H1 (cell line): ENCODE measurements around the gene H2AZ2. TPM values are rescaled to one million over a fixed set of nuclear protein-coding genes. Genes with fewer than 3 reads are reported as not detected.

Source experiments
- CTCF ChIA-PET: fragments of 300-600 bp; sonication (Branson Sonifier 250); formaldehyde crosslinking; loops from one replicate; lab custom pipeline; 2021; ENCODE audit not compliant: partially characterized antibody; lab: Charles Lee
- POLR2A ChIA-PET: fragments of 300-600 bp; sonication (Branson Sonifier 250); formaldehyde crosslinking; loops from one replicate; lab custom pipeline; 2021; ENCODE audit warnings: inconsistent platforms; ENCODE audit not compliant: partially characterized antibody; lab: Charles Lee
- DNase-seq, 2 experiments: peaks; one replicate each; pipeline versions ENCODE4 v3.0.0 to v3.0.0-alpha.2; 2010 to 2022; ENCODE audit warnings: low spot score in 2 of 2, low read depth in 1 of 2, mixed read lengths in 1 of 2
- FAIRE-seq: peaks from 2 replicates; lab custom pipeline; 2011; peaks lifted over from hg19 to GRCh38; lab: Jason Lieb, UNC
- H2AFZ ChIP-seq: 2 replicates; pipeline ENCODE4 v1.8.1; 2012; ENCODE audit warnings: low read length, inconsistent platforms
- H2AK5ac ChIP-seq: 2 replicates; pipeline ENCODE4 v1.6.1; 2013; ENCODE audit warnings: low read depth, low read length
- H2BK120ac ChIP-seq: replicated peaks from 2 replicates; pipeline ENCODE3; 2013; ENCODE audit warnings: low read depth, low read length, inconsistent platforms
- H2BK12ac ChIP-seq: 2 replicates; pipeline ENCODE4 v1.6.1; 2013; ENCODE audit warnings: low read depth, low read length
- H2BK15ac ChIP-seq: 2 replicates; pipeline ENCODE4 v1.6.1; 2013; ENCODE audit warnings: low read length
- H2BK20ac ChIP-seq: 2 replicates; pipeline ENCODE4 v1.6.1; 2013; ENCODE audit warnings: low read length
- H2BK5ac ChIP-seq: 2 replicates; pipeline ENCODE4 v1.6.1; 2013; ENCODE audit warnings: low read depth, low read length
- H3K14ac ChIP-seq: 2 replicates; pipeline ENCODE4 v1.6.1; 2013; ENCODE audit warnings: inconsistent platforms; ENCODE audit not compliant: insufficient read length
- H3K18ac ChIP-seq: 2 replicates; pipeline ENCODE4 v1.6.1; 2013; ENCODE audit warnings: low read length; ENCODE audit errors: extremely low read depth
- H3K23ac ChIP-seq: 2 replicates; pipeline ENCODE4 v1.6.1; 2013; ENCODE audit warnings: inconsistent platforms; ENCODE audit not compliant: insufficient read length
- H3K23me2 ChIP-seq: 2 replicates; pipeline ENCODE4 v1.6.1; 2013; ENCODE audit warnings: low read depth, low read length
- H3K27ac ChIP-seq: 2 replicates; pipeline ENCODE4 v1.6.1; 2011; ENCODE audit warnings: low read depth, low read length, inconsistent platforms
- H3K27me3 ChIP-seq, 4 experiments: replicated peaks in 1 of 4; 1 replicate in 1 of 4; 2 replicates in 3 of 4; pipeline versions ENCODE4 v1.6.1 to v1.8.1; 2011 to 2013; ENCODE audit warnings: low read length in 3 of 4, mild to moderate bottlenecking in 3 of 4, inconsistent platforms in 2 of 4, mixed read lengths in 2 of 4, moderate library complexity in 1 of 4; ENCODE audit not compliant: control insufficient read depth in 3 of 4, insufficient read depth in 3 of 4; ENCODE audit errors: extremely low read depth in 1 of 4
- H3K36me3 ChIP-seq, 4 experiments: 2 replicates each; pipeline versions ENCODE4 v1.6.1 to v1.8.1; 2011 to 2013; ENCODE audit warnings: mild to moderate bottlenecking in 4 of 4, low read length in 3 of 4, moderate library complexity in 2 of 4, control low read depth in 1 of 4, inconsistent platforms in 1 of 4; ENCODE audit not compliant: insufficient read depth in 4 of 4, control insufficient read depth in 2 of 4
- H3K4ac ChIP-seq: replicated peaks from 2 replicates; pipeline ENCODE3; 2013; ENCODE audit warnings: low read length, low read depth, mixed read lengths, inconsistent platforms; ENCODE audit not compliant: insufficient read length
- H3K4me1 ChIP-seq, 4 experiments: replicated peaks in 1 of 4; 1 replicate in 1 of 4; 2 replicates in 3 of 4; pipeline versions ENCODE4 v1.6.1 to v1.8.1; 2011 to 2013; ENCODE audit warnings: low read length in 3 of 4, inconsistent platforms in 2 of 4, mixed read lengths in 1 of 4; ENCODE audit not compliant: insufficient read depth in 4 of 4, control insufficient read depth in 3 of 4
- H3K4me2 ChIP-seq, 2 experiments: 2 replicates each; pipeline versions ENCODE4 v1.6.1 to v1.8.1; 2011 to 2013; ENCODE audit warnings: low read depth in 2 of 2, low read length in 2 of 2, control low read depth in 1 of 2, inconsistent platforms in 1 of 2, mild to moderate bottlenecking in 1 of 2; ENCODE audit not compliant: insufficient read depth in 1 of 2
- H3K4me3 ChIP-seq, 4 experiments: fragments of 200-600, 300-600 bp in 1 of 4; sonication (generic), shearing (Covaris generic), sonication (Bioruptor Twin) in 1 of 4; 2 replicates each; pipeline versions ENCODE4 v1.5.1 to v1.8.1; 2011 to 2016; ENCODE audit warnings: low read length in 4 of 4, low read depth in 3 of 4, control low read depth in 2 of 4, inconsistent platforms in 2 of 4, mild to moderate bottlenecking in 2 of 4, mixed read lengths in 1 of 4, moderate library complexity in 1 of 4; ENCODE audit not compliant: insufficient read depth in 2 of 4; ENCODE audit errors: extremely low read depth in 1 of 4
- H3K56ac ChIP-seq: replicated peaks from 2 replicates; pipeline ENCODE3; 2013; ENCODE audit warnings: low read depth, mild to moderate bottlenecking, mixed read lengths, low read length, inconsistent platforms; ENCODE audit not compliant: insufficient read length
- H3K79me1 ChIP-seq: 2 replicates; pipeline ENCODE4 v1.6.1; 2013; ENCODE audit warnings: low read depth, low read length, control low read depth
- H3K79me2 ChIP-seq, 2 experiments: 2 replicates each; pipeline versions ENCODE4 v1.6.1 to v1.8.1; 2012 to 2013; ENCODE audit warnings: low read length in 2 of 2, mild to moderate bottlenecking in 2 of 2, inconsistent platforms in 1 of 2; ENCODE audit not compliant: insufficient read depth in 2 of 2, control insufficient read depth in 1 of 2
- H3K9ac ChIP-seq, 4 experiments: replicated peaks in 1 of 4; 1 replicate in 1 of 4; 2 replicates in 3 of 4; pipeline versions ENCODE4 v1.6.1 to v1.8.1; 2011 to 2013; ENCODE audit warnings: low read depth in 3 of 4, low read length in 3 of 4, control low read depth in 2 of 4, mild to moderate bottlenecking in 2 of 4, moderate library complexity in 2 of 4, inconsistent platforms in 1 of 4; ENCODE audit errors: extremely low read depth in 1 of 4
- H3K9me3 ChIP-seq, 2 experiments: 2 replicates each; pipeline versions ENCODE4 v1.6.1 to v1.8.1; 2012 to 2013; ENCODE audit warnings: mild to moderate bottlenecking in 2 of 2, moderate library complexity in 2 of 2, control low read depth in 1 of 2, inconsistent platforms in 1 of 2, low read depth in 1 of 2, low read length in 1 of 2, mixed read lengths in 1 of 2; ENCODE audit not compliant: insufficient read depth in 2 of 2
- H4K20me1 ChIP-seq, 2 experiments: replicated peaks in 1 of 2; 2 replicates each; pipeline versions ENCODE3 to v1.8.1; 2011 to 2013; ENCODE audit warnings: inconsistent platforms in 2 of 2, low read length in 2 of 2, mild to moderate bottlenecking in 1 of 2; ENCODE audit not compliant: insufficient read depth in 2 of 2, control insufficient read depth in 1 of 2
- H4K5ac ChIP-seq: 2 replicates; pipeline ENCODE4 v1.6.1; 2013; ENCODE audit warnings: low read length, low read depth, mixed read lengths, inconsistent platforms; ENCODE audit not compliant: insufficient read length
- H4K8ac ChIP-seq: 2 replicates; pipeline ENCODE4 v1.8.0; 2013; ENCODE audit warnings: mild to moderate bottlenecking, moderate library complexity, low read length, inconsistent platforms; ENCODE audit not compliant: insufficient read depth; ENCODE audit errors: extremely low read depth
- H4K91ac ChIP-seq: replicated peaks from 2 replicates; pipeline ENCODE3; 2013; ENCODE audit warnings: low read length, mixed read lengths, inconsistent platforms; ENCODE audit not compliant: insufficient read length
- CHD2 ChIP-seq: IDR thresholded peaks from 2 replicates; pipeline ENCODE4 v1.6.1; 2012; ENCODE audit warnings: low read length, improper control_type of control experiment
- EZH2 ChIP-seq: fragments of 200-600 bp; sonication (generic); IDR thresholded peaks from 2 replicates; pipeline ENCODE4 v1.7.1; 2012; ENCODE audit warnings: low read depth, mild to moderate bottlenecking, moderate library complexity, low read length, inconsistent platforms; ENCODE audit not compliant: severe bottlenecking
- FOSL1 ChIP-seq: IDR thresholded peaks from 2 replicates; pipeline ENCODE4 v1.6.1; 2011; ENCODE audit warnings: mild to moderate bottlenecking, low read depth, low read length, moderate library complexity; ENCODE audit not compliant: insufficient read depth
- MAFK ChIP-seq: IDR thresholded peaks from 2 replicates; pipeline ENCODE4 v1.6.1; 2012; ENCODE audit warnings: low read depth, mild to moderate bottlenecking, improper control_type of control experiment, low read length
- SIN3A ChIP-seq, 2 experiments: IDR thresholded peaks in 1 of 2; conservative IDR thresholded peaks in 1 of 2; 2 replicates each; pipeline ENCODE4 v1.6.1; 2011 to 2012; ENCODE audit warnings: low read length in 2 of 2, improper control_type of control experiment in 1 of 2, low read depth in 1 of 2, mild to moderate bottlenecking in 1 of 2
- TBP ChIP-seq: IDR thresholded peaks from 2 replicates; pipeline ENCODE4 v1.6.1; 2011; ENCODE audit warnings: low read depth, low read length, improper control_type of control experiment
- WGBS, 2 experiments: shearing (Covaris generic) in 1 of 2; methylation state at CpG; one replicate each; pipeline versions ENCODE4 v1.1.6 to v1.1.7; 2013 to 2015; ENCODE audit warnings: low lambda C conversion rate in 2 of 2, mixed read lengths in 2 of 2, inconsistent platforms in 1 of 2, low coverage in 1 of 2, missing lambda C conversion rate in 1 of 2; ENCODE audit not compliant: insufficient replicate concordance in 2 of 2, insufficient coverage in 1 of 2, insufficient read length in 1 of 2; ENCODE audit errors: extremely low coverage in 1 of 2, missing lambda C conversion rate in 1 of 2; 5-methylcytosine and 5-hydroxymethylcytosine counted together
- long read RNA-seq, 2 experiments: library from RNA in 1 of 2; library from capped mRNA in 1 of 2; stranded (forward); transcript quantifications; one replicate each; pipeline ENCODE4 v2.0.0, GENCODE V29; 2021; ENCODE audit warnings: inconsistent platforms in 1 of 2
- polyA minus RNA-seq, 3 experiments: library from RNA; depleted of rRNA, polyadenylated mRNA; stranded (reverse); fragments of >200 nt; gene quantifications; 1 replicate in 2 of 3; 2 replicates in 1 of 3; pipeline ENCODE4 v1.2.3, GENCODE V29; 2011
- polyA plus RNA-seq, 7 experiments: library from polyadenylated mRNA; depleted of rRNA in 3 of 7; stranded (reverse) in 5 of 7; unstranded in 2 of 7; fragments of >200 nt in 5 of 7; fragments of 200-250 nt in 2 of 7; gene quantifications; 1 replicate in 5 of 7; 2 replicates in 1 of 7; 4 replicates in 1 of 7; pipeline versions ENCODE4 v1.2.1 to v1.2.3, GENCODE V29; 2011 to 2013; ENCODE audit warnings: missing spikeins in 2 of 7, mixed read lengths in 2 of 7
- total RNA-seq: library from RNA; stranded (reverse); fragmentation: NEBNext Ultra II Directional; extraction: Animal tissue kit (Norgen Biotek cat#: 25700); gene quantifications from 2 replicates; pipeline ENCODE4 v1.2.1, GENCODE V29; 2021

Gene H2AZ2
- total RNA-seq, result 187 and 190 TPM in 2 replicates
- 150 and 168 TPM in 2 replicates for polyA plus RNA-seq (2011; rRNA removed)
- 187 TPM for polyA plus RNA-seq (2011; cell fraction: cytosol; rRNA removed)
- polyA plus RNA-seq (2011; cell fraction: nucleus; rRNA removed), result 74.4 TPM
- polyA plus RNA-seq (2012, experiment 1 of 2), result 161 to 189 TPM (median 173 TPM) in 4 replicates
- 101 TPM for polyA plus RNA-seq (2012, experiment 2 of 2)
- polyA plus RNA-seq (2013, experiment 1 of 2), result 154 TPM
- polyA plus RNA-seq (2013, experiment 2 of 2), result 171 TPM
- polyA minus RNA-seq (2011; rRNA and poly(A)+ RNA removed), result 107 and 125 TPM in 2 replicates
- 42.1 TPM for polyA minus RNA-seq (2011; cell fraction: cytosol; rRNA and poly(A)+ RNA removed)
- polyA minus RNA-seq (2011; cell fraction: nucleus; rRNA and poly(A)+ RNA removed), result 42.3 TPM
- long read RNA-seq, experiment 1, transcript H2AFV-202 (5 exons, 752 nt), result major isoform, 52 of 126 reads
- long read RNA-seq, experiment 1, partial matches to known transcripts, result 12 of 126 reads
- long read RNA-seq, experiment 1, other reads (novel, unspliced or antisense), result 49 of 126 reads
- long read RNA-seq, experiment 2, transcript H2AFV-202 (5 exons, 752 nt), result major isoform, 12 of 33 reads
- long read RNA-seq, experiment 2, partial matches to known transcripts, result 17 of 33 reads
- long read RNA-seq, experiment 2, other reads (novel, unspliced or antisense), result 3 of 33 reads

- Histone ChIP-seq H3K18ac (peak within 1 kb of the TSS; percentile 96), H2BK15ac (peak within 1 kb of the TSS; percentile 95; the same call in 1 of the 2 replicates), H3K27ac (peak within 1 kb of the TSS; percentile 99), H3K9ac (peak within 1 kb of the TSS; percentile 98 to 100 (median 99)), H3K4me1 (peaks cover 0 to 3% (median 0%) of the 10 kb centered on the region in 4 experiments; a peak in 2 of 7 replicates), H3K4ac (peak within 1 kb of the TSS; percentile 100), H3K79me2 (peaks cover 20 to 45% of the 10 kb centered on the region in 2 experiments), H4K5ac (peak within 1 kb of the TSS; percentile 95), H3K56ac (peak within 1 kb of the TSS; percentile 79), H2AFZ (peak within 1 kb of the TSS; percentile 70; the same call in 1 of the 2 replicates), H3K14ac (peak within 1 kb of the TSS; percentile 99), H3K4me3 (peak within 1 kb of the TSS; percentile 81 to 97 (median 93)), H3K9me3 (no peaks in the 10 kb centered on the region), H2BK120ac (no peak within 1 kb of the TSS), H3K27me3 (no peaks in the 10 kb centered on the region), H4K20me1 (peaks cover 1 to 6% of the 10 kb centered on the region in 2 experiments), H4K8ac (peak within 1 kb of the TSS; percentile 98; the same call in 1 of the 2 replicates), H2BK12ac (peak within 1 kb of the TSS; percentile 60; the same call in 1 of the 2 replicates), H2BK5ac (peak within 1 kb of the TSS; percentile 95), H3K79me1 (no peaks in the 10 kb centered on the region), H4K91ac (peak within 1 kb of the TSS; percentile 99), H2AK5ac (peak within 1 kb of the TSS; percentile 59; the same call in 1 of the 2 replicates), H3K23me2 (no peaks in the 10 kb centered on the region; the same call in 1 of the 2 replicates), H2BK20ac (no peak within 1 kb of the TSS; the same call in 1 of the 2 replicates), H3K23ac (no peak within 1 kb of the TSS), H3K36me3 (no peaks in the 10 kb centered on the region), H3K4me2 (peak within 1 kb of the TSS; percentile 72 to 74)
- CTCF ChIA-PET, result interaction anchor here (0.7 to 2.7 kb wide), 13 partner anchors 9 to 314 kb away, joined by 3 to 8 read pairs (median 3); no protein-coding TSS in a partner anchor
- WGBS, 2 experiments, result 1% methylated on average over 36 of the region's 70 CpGs; no CpG with 5 or more reads in 1 of the 2 experiments
- POLR2A ChIA-PET, result interaction anchor here (0.6 to 7.8 kb wide), 50 partner anchors 8 to 274 kb away, joined by 3 to 53 read pairs (median 5); partner anchors contain the start of genes DDX56, OGDH, PPIA and PURB
- no peak for FAIRE-seq
- peak; percentile 99 for DNase-seq
- TF ChIP-seq CHD2, result peak; percentile 96
- TF ChIP-seq TBP, result peak; percentile 87
- no peak for TF ChIP-seq EZH2
- no peak for TF ChIP-seq FOSL1
- no peak for TF ChIP-seq MAFK
- TF ChIP-seq SIN3A (conservative IDR thresholded peaks at IDR 0.05 in 1 of 2, IDR thresholded peaks at IDR 0.05 in 1 of 2; ENCODE audit: low read depth in 1 of 2, low read length in 2 of 2), result no peak
Observed at GRCh38 chr7:44847920-44848634, at the start of gene H2AZ2. Gene H2AZ2 (minus strand): TSS chr7:44848087. CDS start chr7:44847971, 116 bp downstream.
